ENCODE data around the gene AP1M2.

AP1M2 gene

GRCh38 chr19:10568062-10568825, 18.9 kb downstream of the AP1M2 start:
- no peak for TF ChIP-seq FOXP2 (optimal IDR thresholded peaks at IDR 0.05; ENCODE audit: borderline replicate concordance, extremely low read depth, extremely low read length, insufficient read depth)
- no peak for TF ChIP-seq POLR2AphosphoS5 (IDR thresholded peaks at IDR 0.05; ENCODE audit: low read depth, low read length)
- TF ChIP-seq, protein P1, sequence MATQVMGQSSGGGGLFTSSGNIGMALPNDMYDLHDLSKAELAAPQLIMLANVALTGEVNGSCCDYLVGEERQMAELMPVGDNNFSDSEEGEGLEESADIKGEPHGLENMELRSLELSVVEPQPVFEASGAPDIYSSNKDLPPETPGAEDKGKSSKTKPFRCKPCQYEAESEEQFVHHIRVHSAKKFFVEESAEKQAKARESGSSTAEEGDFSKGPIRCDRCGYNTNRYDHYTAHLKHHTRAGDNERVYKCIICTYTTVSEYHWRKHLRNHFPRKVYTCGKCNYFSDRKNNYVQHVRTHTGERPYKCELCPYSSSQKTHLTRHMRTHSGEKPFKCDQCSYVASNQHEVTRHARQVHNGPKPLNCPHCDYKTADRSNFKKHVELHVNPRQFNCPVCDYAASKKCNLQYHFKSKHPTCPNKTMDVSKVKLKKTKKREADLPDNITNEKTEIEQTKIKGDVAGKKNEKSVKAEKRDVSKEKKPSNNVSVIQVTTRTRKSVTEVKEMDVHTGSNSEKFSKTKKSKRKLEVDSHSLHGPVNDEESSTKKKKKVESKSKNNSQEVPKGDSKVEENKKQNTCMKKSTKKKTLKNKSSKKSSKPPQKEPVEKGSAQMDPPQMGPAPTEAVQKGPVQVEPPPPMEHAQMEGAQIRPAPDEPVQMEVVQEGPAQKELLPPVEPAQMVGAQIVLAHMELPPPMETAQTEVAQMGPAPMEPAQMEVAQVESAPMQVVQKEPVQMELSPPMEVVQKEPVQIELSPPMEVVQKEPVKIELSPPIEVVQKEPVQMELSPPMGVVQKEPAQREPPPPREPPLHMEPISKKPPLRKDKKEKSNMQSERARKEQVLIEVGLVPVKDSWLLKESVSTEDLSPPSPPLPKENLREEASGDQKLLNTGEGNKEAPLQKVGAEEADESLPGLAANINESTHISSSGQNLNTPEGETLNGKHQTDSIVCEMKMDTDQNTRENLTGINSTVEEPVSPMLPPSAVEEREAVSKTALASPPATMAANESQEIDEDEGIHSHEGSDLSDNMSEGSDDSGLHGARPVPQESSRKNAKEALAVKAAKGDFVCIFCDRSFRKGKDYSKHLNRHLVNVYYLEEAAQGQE (IDR thresholded peaks at IDR 0.05; ENCODE audit: insufficient read depth in 1 of 2, low read depth in 2 of 2, low read length in 2 of 2): no peak

DNA sequence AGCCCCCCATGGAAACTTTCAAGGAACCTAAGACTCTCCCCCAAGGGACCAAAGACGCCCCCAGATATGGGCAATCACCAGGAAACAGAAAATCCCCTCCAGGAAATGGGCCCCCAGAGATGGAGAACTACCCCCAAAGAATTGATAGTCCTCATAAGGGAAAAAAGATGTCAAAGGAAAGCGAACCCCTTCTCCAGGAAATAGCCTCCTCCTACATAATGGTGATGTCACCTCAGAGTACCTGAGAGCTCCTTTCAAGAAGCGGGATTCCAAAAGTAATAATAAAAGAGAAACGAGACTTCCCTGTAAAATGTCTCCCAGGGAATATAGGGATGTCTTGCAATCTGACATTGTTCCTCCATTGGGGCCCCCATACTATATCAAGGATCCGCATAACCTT, 19.5 kb downstream of the AP1M2 start:
- TF ChIP-seq, protein P1 (IDR thresholded peaks at IDR 0.05; ENCODE audit: insufficient read depth in 1 of 2, low read depth in 2 of 2, low read length in 2 of 2): no peak
- TF ChIP-seq POLR2AphosphoS5 (IDR thresholded peaks at IDR 0.05; ENCODE audit: low read depth, low read length) (no peak), FOXP2 (optimal IDR thresholded peaks at IDR 0.05; ENCODE audit: borderline replicate concordance, extremely low read depth, extremely low read length, insufficient read depth) (no peak), TAF1 (IDR thresholded peaks at IDR 0.05; ENCODE audit: borderline replicate concordance, insufficient read depth, low read length) (no peak), SIN3A (IDR thresholded peaks at IDR 0.05; ENCODE audit: borderline replicate concordance, insufficient read depth, low read length) (no peak)

DNA sequence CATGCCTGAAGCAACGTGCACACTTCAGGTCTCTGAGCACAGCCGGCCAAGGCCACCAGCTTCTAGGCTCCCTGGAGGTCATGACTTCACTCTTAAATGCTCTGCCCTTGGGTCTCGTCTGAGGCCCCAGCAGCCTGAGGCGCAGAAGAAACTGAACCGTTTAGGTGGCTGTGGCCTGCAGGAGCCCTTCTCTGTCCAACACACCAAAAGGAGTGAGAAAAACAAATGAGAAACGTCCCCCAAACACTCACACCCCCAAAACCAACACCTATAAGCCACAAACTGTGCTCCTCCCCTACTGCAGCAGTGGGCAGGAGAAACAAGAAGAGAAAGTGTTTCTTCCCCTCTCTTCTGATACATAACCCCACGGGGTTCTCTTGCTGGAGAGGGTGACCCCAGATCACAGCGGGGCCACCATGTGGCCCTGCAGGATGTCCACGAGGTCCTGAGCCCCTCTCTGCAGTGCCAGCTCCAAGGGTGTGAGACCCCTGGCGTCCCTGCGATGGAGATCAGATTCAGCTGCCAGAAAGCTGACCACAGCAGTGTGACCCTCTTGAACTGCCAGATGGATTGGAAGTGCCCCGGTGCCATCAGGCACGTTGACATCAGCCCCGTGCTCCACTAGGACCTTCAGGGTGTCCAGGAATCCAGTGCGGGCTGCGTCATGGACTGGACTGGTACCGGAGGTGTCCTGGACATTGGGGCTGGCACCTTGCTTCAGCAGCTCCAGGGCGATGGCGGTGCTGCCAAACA, 20.3 kb downstream of the AP1M2 start:
- TF ChIP-seq FOXP2 (optimal IDR thresholded peaks at IDR 0.05; ENCODE audit: borderline replicate concordance, extremely low read depth, extremely low read length, insufficient read depth) (no peak), TAF1 (IDR thresholded peaks at IDR 0.05; ENCODE audit: borderline replicate concordance, insufficient read depth, low read length) (no peak), POLR2AphosphoS5 (IDR thresholded peaks at IDR 0.05; ENCODE audit: low read depth, low read length) (no peak), SIN3A (IDR thresholded peaks at IDR 0.05; ENCODE audit: borderline replicate concordance, insufficient read depth, low read length) (no peak)
- TF ChIP-seq, protein P1 (IDR thresholded peaks at IDR 0.05; ENCODE audit: insufficient read depth in 1 of 2, low read depth in 2 of 2, low read length in 2 of 2): no peak

- TF ChIP-seq, protein P1 (IDR thresholded peaks at IDR 0.05; ENCODE audit: insufficient read depth in 1 of 2, low read depth in 2 of 2, low read length in 2 of 2): no peak
- TF ChIP-seq POLR2AphosphoS5 (IDR thresholded peaks at IDR 0.05; ENCODE audit: low read depth, low read length) (no peak), FOXP2 (optimal IDR thresholded peaks at IDR 0.05; ENCODE audit: borderline replicate concordance, extremely low read depth, extremely low read length, insufficient read depth) (no peak), SIN3A (IDR thresholded peaks at IDR 0.05; ENCODE audit: borderline replicate concordance, insufficient read depth, low read length) (no peak), TAF1 (IDR thresholded peaks at IDR 0.05; ENCODE audit: borderline replicate concordance, insufficient read depth, low read length) (no peak)
Observed at GRCh38 chr19:10566408-10566657, 20.8 kb downstream of the AP1M2 start.

All from PFSK-1 (cell line).